Astrocyte of the cerebellum (primary cell): ENCODE measurements around the gene LRRC74A.

ENCODE experiments used
- DNase-seq: peaks from one replicate; pipeline ENCODE4 v3.0.0-alpha.2; 2011; ENCODE audit warnings: low read depth
- H3K4me3 ChIP-seq: 2 replicates; pipeline ENCODE4 v1.5.1; 2011; ENCODE audit warnings: mild to moderate bottlenecking, low read depth, low read length, moderate library complexity
- in situ Hi-C: cut with HindIII; loops from 2 replicates; pipeline ENCODE4 v1.10.0; 2017; ENCODE audit warnings: low sequenced_read_pairs
- TF ChIP-seq, protein P1 (sequence below): IDR thresholded peaks from 2 replicates; pipeline ENCODE4 v1.5.1; 2012; ENCODE audit warnings: low read length, low read depth, moderate library complexity, mild to moderate bottlenecking; ENCODE audit errors: missing control alignments

The LRRC74A gene

DNA sequence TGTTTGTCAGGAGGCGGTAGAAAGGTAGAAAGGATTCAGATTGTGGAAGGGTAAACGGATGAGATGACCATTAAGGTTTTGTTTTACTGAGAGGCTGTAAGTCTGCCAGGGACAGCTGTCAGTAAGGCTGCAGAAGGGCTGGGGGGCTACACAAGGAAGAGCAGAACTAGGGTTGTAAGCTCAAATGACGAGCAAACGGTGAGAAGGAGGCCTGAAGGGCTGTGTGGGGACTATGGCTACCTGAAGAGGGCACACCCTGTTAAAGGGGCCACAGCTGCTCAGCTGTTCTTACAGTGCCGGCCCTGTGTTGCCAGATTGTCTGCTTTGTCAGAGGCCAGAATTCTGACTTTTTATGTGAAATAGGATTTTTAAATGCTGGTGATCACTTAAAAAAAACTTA lies 45.8 kb upstream of the LRRC74A start:
- no peak overlapping the region for H3K4me3 ChIP-seq
- TF ChIP-seq, protein P1, sequence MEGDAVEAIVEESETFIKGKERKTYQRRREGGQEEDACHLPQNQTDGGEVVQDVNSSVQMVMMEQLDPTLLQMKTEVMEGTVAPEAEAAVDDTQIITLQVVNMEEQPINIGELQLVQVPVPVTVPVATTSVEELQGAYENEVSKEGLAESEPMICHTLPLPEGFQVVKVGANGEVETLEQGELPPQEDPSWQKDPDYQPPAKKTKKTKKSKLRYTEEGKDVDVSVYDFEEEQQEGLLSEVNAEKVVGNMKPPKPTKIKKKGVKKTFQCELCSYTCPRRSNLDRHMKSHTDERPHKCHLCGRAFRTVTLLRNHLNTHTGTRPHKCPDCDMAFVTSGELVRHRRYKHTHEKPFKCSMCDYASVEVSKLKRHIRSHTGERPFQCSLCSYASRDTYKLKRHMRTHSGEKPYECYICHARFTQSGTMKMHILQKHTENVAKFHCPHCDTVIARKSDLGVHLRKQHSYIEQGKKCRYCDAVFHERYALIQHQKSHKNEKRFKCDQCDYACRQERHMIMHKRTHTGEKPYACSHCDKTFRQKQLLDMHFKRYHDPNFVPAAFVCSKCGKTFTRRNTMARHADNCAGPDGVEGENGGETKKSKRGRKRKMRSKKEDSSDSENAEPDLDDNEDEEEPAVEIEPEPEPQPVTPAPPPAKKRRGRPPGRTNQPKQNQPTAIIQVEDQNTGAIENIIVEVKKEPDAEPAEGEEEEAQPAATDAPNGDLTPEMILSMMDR = no peak
- no peak for DNase-seq
- in situ Hi-C loops = no loop called here

DNA sequence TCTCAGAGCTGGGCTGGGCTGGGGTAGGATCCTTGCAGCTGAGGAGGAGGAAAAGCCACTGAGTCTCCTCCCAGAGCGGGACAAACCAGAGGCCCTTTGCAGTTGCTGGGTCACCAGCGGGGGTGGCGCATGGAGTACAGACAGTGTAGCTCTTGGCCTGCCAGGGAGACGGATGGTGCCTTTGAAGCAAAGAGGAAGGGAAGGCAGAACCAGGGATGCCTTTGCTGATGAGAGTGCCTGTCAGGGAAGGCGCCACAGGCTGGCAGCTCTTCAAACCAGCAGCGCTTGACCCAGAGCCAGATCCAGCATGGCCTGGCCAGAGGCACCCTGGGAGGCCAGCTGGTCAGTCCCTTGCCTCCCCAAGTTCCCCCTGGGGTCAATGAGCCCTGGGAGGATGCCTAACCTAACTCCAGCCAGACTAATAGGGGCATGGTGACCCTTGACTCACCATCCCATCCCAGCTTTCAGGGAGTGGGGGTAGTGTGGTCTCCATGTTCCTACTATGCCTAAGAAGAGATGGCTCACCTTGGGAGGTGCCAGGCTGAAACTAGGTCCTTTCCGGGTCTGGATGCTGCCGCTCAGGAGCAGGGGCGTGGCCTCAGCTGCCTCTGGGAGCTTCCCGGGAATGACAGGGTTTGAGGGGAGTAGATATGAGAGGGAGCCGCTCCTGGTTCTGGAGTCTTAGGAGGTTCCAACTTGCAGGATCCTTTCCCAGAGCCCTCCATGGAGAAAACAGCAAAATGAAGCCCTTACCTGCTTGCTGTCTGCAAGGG lies 45.1 kb upstream of the LRRC74A start:
- H3K4me3 ChIP-seq = no peak overlapping the region
- no peak for DNase-seq
- TF ChIP-seq, protein P1 = no peak
- in situ Hi-C loops = no loop called here

DNA sequence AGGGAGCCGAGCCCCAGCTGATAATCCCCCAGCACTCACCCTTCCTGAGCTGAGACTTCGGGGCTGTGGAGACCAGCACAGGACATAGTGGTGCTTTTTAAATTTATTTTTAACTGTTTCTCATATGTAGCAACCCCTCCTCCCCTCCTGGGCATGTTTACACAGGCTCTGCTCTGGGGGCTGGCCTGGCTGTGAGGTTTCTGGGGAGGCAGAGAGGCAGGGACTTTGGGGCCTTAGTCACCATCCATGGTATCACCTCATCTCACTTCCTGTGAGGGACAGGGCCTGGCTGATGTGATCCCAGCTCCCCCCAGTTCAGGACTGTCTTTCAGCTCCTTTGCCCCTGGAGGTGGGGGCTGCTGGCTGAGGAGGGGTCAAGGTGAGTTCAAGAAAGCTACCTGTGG lies 44.6 kb upstream of the LRRC74A start:
- no peak for DNase-seq
- TF ChIP-seq, protein P1 = no peak
- in situ Hi-C loops = no loop called here
- H3K4me3 ChIP-seq = no peak overlapping the region

DNA sequence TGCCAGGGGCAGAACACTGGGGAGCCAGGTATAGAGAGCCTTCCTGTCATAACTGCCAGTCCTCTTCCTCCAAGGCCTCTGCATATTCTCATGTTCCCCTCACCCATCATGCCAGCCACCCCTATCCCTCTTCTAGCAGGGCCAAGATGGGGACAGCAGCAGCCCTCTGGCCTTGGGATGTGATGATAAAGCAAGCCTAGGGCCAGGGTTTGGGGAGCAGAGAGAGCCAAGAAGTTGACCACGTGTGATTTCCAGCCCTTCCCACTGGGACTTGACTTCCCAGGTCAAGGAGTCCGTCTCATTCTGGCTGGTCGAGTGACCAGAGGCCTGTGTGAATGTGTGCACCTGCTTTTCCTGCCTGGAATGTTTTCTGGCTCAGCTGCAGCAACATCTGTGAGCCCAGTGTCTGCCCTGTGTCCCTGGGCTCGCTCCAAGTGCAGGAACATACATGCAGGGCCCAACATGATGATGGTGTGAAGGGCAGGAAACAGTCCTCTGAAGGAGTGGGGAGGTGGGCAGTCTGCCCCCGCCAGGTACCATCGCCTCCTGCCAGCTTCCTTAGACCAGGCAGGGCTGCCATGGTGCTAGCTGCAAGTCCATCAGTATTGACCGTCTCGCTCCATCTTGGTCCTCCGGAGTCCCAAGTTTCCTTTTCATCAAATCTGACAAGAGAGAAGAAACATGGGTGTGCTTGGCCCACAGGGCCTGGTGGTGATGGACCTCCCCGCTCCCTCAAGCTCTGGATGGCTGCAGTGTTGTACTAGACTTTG lies 43.9 kb upstream of the LRRC74A start:
- no peak overlapping the region for H3K4me3 ChIP-seq
- in situ Hi-C loops = no loop called here
- TF ChIP-seq, protein P1 = no peak
- DNase-seq = no peak

DNA sequence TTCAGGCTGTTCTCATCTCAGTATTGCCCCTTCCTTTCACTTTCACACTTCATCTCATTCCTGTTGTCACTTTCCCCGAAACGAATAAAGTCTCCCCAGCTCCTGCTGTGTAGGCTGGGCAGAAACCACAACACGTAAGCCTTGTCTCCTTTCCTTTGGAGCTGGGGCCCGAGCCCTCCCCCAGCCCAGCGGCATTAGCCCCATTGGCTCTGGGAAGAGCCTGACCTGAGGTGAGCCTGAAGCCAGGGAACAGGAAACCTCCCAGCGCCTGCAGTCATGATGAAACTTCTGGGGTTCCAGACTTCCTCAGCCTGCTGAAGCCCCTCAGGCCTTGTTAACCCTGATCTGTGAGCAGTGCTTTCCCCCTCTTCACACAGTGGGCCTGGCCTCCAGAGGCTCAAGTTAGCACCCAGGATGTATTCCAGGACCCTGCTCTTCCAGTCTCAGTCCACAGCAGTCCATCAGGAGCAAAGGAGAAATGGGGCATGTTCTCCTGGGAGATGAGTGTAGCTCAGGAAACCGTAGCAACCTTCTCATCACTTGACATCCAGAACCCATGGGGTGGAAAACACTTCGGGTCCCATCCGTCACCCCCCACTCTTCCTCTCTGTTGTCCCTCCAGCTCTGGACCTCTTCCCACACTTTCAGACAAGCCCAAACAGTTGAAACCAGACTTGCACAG lies 43.2 kb upstream of the LRRC74A start:
- TF ChIP-seq, protein P1 = no peak
- no peak overlapping the region for H3K4me3 ChIP-seq
- DNase-seq = no peak
- in situ Hi-C loops = no loop called here

DNA sequence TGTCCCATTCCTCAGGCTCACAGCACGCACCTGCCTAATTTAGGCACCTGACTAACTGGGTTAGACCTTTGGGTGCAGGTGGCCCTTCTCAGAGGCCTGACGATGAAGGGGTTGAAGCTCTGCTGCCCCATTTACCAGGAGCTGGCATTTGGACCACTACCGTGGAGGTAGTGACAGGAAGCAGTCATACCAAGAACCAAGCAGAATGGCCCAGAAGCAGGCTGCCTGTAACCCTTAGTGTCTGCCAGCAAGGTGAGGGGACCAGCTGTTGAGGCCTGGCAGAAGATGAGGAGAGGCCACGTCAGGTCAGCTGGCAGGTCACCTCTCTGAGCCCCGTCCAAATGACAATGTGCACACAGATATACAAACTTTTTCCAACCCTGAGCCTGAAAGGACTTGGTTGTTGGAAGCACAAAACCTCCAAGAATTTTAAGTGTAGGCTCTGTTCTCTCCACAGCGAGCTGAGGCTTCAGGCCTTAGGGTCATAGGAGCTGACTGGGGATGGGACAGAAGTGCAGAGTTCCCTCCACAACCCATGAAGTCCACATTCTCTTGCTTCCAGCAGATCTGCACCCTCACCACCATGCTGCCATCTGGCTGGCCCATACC lies 41.8 kb upstream of the LRRC74A start:
- H3K4me3 ChIP-seq = no peak overlapping the region
- DNase-seq = no peak
- in situ Hi-C loops = no loop called here

More for the DNA sequence above, 41.8 kb upstream of the LRRC74A start:
- TF ChIP-seq, protein P1 = no peak
